ENCODE measurements around the gene ETHE1.
"Not testable (repeated sequence)": the region's sequence is repeated elsewhere in the genome, so short reads cannot be mapped to it uniquely, and the experiment has no call there.

The ETHE1 gene

DNA sequence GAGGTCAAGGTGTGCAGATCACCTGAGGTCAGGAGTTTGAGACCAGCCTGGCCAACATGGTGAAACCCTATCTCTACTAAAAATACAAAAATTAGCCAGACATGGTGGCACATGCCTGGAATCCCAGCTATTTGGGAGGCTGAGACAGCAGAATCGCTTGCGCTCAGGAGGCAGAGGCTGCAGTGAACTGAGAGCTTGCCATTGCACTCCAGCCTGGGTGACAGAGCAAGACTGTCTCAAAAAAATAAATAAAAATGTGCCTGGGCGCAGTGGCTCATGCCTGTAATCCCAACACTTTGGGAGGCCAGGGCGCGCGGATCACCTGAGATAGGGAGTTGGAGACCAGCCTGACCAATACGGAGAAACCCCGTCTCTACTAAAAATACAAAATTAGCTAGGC is 3.3 kb downstream of the ETHE1 start:
- not testable (repeated sequence) for DNase-seq (ENCODE audit: low spot score)

DNA sequence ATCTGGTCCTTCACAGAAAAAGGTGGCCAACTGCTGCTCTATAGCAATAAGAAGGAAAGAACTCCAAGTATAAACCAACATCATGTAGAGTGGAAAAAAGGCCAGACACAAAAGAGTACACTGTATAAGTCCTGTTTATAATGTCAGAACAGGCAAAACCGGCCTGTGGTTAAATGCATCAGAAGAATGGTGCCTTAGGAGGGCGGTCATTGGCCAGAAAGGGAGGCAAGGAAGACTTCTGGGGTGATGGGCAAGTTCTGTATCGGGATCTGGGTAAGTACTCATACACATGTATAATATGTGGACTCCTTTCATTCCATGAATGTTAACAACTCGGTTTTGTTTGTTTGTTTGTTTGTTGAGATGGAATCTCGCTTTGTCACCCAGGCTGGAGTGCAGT is 4.1 kb downstream of the ETHE1 start:
- no peak for DNase-seq (ENCODE audit: low spot score)

DNA sequence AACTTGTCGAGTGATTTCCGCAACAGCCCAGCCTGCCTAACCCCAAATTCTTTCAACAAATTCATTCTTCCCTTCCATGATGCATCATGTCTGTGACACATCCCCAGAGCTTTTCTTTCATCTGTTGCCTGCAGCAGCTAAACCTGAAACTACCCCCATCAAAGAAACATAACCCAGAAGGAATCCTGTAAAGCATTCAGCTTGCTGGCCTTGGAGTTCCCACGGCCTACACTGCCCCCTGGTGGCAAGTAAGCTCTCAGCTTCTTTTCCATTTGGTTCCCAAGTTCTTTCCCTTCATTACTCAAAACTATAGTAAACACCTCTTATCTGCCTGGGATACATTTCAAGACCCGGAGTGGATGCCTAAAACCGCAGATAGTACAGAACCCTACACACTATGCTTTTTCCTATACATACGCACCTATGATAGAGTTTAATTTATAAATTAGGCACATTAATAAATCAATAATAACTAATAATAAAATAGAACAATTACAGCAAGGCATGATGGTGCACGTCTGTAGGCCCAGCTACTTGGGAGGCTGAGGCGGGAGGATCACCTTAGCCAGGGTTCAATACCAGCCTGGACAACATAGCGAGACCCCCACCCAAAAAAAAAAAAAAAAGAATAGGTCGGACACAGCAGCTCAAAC is 7.4 kb downstream of the ETHE1 start:
- DNase-seq (ENCODE audit: low spot score) = peak; percentile 71

DNA sequence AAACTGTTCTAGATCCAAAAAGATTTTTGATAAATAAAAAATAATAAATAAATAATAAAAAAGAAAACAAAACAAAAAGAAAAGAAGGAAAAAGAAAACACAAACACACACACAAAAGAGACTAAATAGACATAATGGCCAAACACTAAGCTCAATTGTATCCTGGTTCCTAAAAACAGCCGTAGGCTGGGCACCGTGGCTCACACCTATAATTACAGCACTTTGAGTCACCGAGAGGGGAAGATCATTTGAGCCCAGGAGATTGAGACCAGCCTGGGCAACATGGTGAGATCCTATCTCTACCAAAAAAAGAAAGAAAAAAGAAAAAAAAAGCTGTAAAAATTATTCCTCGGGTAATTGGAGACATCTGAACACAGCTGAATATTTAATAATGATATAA is 8.9 kb downstream of the ETHE1 start:
- no peak for DNase-seq (ENCODE audit: low spot score)

DNA sequence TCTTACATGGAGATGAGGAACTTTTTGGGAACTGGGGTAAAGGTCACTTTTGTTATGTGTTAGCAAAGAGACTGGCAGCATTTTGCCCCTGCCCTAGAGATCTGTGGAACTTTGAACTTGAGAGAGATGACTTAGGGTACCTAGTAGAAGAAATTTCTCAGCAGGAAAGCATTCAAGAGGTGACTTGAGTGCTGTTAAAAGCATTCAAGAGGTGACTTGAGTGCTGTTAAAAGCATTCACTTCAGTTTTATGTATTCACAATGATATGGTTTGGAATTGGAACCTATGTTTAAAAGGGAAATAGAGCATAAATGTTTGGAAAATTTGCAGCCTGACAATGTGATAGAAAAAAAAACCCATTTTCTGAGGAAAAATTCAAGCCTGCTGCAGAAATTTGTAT is 14.6 kb downstream of the ETHE1 start:
- DNase-seq (ENCODE audit: low spot score) = not testable (repeated sequence)

DNA sequence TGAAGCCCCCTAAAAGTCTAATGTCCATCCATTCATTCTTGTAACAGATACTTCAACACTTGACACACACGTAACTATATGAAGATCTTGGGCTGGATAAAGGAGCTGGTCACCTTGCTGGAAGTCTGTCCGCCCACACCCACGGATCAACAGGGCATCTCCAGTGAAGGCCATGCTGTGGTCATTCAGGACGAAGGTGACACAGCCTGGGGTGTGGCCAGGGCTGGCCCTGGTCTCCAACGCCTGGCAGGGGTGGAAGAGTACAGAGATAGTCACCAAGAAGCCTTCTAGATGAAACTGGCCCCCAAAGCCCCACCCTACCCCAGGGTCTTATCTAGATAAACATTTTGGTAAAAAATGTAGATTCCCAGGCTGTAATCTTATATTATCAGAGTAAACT is 15.7 kb downstream of the ETHE1 start:
- no peak for DNase-seq (ENCODE audit: low spot score)

DNA sequence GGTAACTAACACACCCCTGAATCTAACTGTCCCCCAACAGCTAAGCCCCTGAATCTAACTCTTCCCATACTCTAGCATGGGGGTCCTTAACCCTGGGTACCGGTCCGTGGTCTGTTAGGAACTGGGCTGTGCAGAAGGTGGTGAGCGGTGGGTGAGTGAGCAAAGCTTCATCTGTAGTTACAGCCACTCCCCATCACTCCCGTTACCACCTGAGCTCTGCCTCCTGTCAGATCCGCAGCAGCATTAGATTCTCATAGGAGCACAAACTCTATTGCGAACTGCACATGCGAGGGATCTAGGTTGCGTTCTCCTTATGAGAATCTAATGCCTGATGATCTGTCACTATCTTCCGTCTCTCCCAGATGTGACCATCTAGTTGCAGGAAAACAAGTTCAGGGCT is 16.3 kb downstream of the ETHE1 start:
- no peak for DNase-seq (ENCODE audit: low spot score)

DNA sequence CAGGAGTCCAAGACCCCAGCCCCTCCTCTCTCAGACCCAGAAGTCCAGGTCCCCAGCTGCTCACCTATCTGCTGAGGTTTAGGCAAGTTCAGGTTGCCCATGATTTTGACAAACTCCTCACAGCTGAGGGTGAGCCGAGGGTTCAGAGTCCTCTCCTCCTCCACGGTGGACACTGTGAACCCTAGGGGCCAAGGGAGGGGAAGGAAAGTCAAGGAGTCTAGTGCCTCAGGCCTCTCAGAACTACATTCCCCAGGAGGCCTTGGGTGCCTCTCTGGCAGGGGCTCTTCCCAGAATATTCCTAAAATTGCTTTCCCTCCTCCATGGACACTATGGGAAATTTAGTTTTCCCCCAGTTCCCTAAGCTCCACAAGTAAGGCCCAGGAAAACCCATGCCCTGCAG is 19.1 kb downstream of the ETHE1 start:
- DNase-seq (ENCODE audit: low spot score) = no peak

DNA sequence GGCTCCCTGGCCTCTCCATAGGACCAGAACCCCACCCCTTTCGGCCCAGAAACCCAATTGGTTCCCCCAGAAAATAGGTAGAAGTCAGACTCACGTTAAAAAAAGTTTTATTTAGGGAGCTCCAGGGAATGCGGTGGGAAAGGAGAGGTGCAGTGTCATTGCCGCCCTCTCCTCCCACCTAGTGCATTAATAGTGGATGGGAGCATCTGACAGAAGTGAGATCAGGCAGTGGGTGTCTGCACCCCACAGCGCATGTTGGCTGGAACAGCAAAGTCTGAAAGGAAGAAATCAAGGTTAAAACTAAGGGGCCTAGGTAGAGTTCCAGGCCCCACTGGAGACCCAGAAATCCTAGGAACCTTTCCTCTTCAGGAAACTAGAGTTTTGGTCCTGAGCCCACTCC is 20.4 kb downstream of the ETHE1 start:
- no peak for DNase-seq (ENCODE audit: low spot score)

DNA sequence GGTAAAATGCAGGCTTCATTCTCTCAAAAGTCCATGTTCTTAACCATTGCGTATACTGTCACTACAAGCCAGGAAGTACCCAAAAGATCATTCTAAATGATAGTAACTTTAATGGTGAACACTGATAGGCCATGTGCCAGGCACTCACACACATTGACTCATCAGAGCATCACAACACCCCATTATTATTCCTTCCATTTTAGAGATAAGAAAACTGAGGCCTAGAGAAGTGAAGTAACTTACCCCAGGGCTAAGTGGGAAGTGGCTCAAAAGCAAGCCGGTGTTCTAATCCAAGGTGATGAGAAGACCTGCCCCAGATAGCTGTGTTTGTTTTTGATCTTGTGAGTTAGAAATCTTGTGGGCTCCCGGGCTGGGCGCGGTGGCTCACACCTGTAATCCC is 21.1 kb downstream of the ETHE1 start:
- no peak for DNase-seq (ENCODE audit: low spot score)

DNA sequence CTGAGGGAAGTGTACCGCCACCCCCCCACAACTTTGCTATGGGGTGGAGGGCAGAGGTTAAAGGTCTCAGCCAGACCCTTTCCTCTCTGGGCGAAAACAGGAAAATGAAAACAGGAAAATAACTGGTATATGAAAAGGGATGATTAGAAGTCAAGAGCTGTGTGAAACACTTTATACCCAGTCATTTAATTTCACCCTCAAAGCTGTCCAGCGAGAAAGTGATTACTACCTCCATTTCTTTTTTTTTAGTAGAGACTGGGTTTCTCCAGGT is 21.9 kb downstream of the ETHE1 start:
- no peak for DNase-seq (ENCODE audit: low spot score)

DNA sequence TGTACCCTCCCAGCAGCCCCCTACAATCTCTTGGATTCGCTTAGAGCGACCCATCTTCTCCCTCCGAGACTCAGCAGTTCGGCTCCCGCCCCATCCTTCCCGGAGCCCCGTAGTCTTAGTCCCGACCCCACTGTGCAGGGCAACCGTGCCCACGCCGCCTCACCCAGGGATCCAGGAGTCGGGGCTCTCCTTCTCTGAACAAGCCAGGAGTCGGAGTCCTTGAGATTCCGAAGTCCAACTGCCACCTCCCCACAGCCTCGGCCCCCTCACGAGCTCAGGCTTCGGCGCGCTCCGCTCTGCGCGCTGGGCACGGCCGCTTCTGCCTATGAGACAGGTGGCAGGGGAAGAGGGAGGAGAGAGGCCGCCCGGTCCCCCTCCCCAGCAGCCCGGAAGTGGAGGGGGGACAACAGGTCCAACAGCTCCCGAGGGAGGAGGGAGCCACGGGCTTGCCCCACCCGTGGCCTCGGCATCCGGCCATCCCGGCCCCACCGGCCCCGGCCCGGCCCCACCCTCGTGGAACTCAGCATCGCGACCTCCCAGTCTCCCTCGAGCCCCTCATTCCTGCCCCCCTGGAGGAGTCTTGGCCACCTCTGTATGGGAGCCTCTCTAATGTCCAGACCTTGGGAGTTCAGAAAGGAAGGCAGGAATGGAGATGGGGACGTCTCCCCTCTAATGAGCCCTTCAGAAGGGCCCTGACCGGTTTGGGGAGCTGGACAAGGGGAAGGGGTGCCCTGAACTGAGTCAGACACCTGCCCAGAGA is 22.4 kb downstream of the ETHE1 start, which contains the start of gene PHLDB3:
Gene PHLDB3 (minus strand): TSS at position 321 of the 760 bp plus-strand sequence. CDS start 628 bp downstream, outside the sequence.
- peak; percentile 32 for DNase-seq (ENCODE audit: low spot score)

DNA sequence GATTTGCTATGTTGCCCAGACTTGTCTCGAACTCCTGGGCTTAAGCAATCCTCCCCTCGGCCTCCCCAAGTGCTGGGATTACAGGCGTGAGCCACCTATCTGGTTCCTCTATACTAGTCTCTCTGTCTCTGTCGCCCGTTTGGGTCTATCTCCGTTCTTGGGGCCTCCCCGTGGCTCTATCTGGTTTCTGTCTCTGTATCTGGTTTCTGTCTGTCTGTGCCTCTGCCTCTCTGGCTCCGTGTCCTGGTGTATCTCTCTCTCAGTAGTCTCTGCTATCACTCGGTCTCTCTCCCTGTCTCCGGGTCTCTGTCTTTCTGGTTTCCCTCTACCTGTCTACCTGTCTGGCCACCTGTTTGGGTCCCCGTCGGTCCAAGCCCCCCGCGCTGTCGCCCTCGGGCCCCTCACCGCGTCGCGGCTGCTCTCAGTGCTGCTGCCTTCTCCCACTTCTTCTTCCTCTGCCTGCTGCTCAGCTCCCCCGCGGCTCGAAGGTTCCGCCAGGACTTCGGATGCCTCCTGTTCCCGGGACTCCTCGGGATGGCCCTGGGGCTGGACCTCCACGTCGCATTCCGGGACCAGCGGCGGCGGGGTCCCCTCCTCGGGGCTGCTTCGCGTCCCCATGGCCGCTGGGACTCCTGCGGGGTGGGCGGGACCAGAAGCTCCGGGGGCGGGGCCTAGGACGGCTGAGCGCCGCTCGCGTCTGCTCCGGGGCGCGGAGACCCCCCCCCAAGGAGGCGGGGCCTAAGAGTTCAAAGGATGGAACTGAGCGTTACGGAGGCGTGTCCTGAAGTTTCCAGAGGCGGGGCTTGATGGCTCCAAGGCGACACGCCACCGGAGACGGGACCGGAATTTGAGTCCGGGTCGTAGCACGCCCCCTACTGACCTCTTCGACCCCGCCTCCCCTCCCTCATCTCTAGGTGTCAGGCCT is 23.2 kb downstream of the ETHE1 start:
- peak; percentile 99 for DNase-seq (ENCODE audit: low spot score)

DNA sequence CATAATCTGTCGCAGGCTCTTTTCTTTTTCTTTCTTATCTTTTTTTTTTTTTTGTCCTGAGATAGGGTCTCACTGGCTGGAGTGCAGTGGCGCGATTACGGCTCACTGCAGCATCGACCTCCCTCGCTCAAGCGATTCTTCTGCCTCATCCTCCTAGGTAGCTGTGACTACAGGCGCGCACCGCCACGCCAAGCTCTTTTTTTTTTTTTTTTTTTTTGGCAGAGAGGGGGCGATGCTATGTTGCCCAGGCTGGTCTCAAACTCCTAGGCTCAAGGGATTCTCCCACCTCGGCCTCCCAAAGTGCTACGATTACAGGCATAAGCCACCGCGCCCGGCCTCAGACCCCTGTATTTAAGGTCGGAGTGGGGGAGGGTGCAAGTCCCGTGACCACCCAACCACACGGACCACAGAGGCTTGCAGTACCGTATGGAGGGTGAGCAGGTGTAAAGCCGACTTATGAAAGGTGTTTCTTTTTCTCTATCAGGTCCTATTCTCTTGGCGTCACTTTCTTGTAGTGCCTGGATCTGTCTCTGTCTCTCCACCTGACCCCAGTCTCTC is 24.5 kb downstream of the ETHE1 start:
- no peak for DNase-seq (ENCODE audit: low spot score)

DNA sequence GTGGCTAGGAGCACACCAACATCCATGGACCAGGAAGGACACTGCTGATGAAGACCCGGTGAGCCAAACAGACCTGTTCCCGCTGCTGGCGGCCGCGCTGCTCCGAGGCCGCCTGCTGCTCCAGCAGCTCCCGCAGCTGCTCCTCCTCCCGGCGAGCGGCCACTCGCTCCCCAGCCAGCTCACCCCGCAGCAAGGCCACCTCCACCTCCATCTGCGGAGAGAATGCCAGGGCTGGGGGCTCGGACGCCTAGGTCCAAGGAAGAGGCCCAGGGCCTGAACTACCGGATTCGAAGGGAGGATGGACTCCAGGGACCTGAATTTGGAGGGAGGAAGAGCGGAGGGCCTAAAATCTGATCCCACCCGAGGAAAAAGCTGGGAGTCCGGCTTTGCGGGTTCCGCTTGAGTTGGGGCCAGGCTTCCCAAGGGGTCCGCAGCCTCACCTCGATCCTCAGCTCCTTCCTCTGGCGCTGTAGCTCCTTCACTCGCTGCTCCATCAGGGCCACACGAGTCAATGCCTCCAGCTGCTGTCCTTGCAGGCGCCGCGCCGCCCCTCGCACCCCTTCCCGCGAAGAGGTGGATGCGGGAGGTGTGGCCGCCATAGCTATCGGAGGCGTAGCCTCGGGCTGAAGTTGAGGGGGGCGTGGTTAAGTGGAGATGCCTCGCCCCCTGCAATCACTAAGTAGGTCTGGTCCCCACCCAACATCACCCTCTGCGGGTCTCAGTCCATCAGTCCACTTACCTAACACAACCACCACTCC is 25.2 kb downstream of the ETHE1 start:
- no peak for DNase-seq (ENCODE audit: low spot score)

DNA sequence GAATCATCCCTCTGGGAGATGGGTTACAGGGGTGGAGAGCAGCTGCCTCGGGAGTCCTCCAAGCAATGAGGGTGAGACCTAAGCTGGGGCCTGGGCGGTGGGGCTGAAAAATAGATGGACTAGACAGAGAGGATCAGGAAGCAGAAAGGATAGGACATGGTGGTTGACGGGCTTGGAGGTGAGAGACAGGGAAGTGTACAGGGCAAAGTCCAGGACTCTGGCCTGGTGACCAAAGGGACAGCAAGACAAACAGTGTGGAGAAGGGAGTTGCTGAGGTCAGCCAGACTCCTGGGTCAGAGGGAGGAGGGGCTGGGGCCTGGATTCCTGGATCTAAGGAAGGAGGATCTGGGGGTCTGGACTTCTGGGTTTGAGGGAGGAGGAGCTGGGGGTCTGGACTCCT is 28.0 kb downstream of the ETHE1 start:
- no peak for DNase-seq (ENCODE audit: low spot score)

DNA sequence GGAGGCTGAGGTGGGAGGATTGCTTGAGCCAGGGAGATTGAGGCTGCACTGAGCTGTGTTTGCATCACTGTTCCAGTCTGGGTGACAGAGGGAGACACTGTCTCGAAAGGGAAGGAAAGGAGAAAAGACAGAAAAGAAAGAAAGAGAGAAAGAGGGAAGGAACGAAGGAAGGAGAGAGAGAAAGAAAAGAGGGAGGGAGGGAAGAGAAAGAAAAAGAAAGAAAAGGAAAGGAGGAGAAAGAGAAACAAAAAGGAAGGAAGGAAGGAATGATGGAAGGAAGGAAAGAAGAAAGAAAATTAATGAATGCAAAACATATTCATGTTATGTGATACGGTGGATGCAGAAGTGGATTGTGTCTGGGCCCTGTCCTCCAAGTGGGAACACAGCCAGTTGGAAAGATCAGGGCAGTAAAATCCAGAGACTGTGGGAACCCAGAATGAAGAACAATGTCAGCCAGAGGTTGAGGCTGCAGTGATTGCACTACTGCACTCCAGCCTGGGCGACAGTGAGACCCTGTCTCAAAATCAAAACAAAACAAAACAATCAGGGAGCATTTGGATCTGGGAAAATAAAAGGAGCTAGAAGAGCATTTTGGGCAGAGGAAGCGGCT is 28.7 kb downstream of the ETHE1 start:
- no peak for DNase-seq (ENCODE audit: low spot score)

DNA sequence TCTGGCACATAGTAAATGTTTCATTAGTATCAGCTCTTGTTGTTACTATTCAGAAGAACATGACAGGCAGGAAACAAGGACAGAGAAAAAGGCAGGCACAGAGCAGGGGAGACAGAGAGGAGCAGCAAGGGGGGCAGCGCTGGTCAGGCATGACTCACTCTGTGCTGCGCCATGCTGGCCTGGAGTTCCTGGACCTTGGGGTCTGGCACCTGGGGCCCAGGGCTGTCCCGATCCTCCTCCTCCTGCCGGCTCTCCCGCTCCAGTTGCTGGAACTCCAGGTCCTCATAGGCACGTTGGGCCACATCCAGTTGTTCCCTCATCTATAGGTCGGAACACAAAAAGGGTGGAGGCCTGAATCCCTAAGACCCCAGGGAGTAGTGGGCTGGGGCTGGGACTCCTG is 30.0 kb downstream of the ETHE1 start:
- DNase-seq (ENCODE audit: low spot score) = no peak

DNA sequence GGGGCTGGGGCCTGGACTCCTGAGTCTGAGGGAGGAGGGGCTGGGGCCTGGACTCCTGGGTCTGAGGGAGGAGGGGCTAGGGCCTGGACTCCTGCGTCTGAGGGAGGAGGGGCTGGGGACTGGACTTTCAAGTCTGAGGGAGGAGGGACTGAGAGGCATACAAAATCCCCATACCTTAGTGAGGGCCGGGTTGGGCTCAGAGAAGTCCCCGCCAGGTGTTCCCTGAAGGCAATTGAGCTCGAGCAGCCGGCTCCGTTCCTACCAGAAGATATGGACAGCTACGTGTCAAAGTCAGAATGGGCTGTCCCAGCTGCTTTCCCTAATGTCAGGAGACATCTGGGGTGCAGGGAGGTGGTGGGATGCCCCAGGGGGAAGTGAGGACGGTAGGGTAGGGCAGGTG is 31.9 kb downstream of the ETHE1 start:
- DNase-seq (ENCODE audit: low spot score) = no peak

DNA sequence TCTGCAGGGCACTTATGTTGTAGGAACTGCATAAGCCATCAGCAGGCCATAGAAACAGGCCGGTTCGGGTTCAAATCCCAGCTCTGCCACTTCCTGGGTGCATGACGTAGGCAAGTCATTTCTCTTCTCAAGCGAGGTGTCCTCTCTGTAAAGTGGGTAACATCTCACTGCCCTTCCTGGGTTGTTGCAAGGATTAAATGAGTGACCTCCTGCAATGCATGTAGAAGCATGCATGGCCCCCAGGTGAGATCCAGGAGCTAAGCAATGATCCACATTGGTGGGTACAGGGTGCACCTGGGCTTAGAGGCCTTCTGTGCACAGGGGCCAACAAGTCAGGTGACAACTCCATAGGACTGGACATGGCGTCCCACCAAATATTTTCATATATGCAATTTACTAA is 36.2 kb downstream of the ETHE1 start:
- DNase-seq (ENCODE audit: low spot score) = no peak

DNA sequence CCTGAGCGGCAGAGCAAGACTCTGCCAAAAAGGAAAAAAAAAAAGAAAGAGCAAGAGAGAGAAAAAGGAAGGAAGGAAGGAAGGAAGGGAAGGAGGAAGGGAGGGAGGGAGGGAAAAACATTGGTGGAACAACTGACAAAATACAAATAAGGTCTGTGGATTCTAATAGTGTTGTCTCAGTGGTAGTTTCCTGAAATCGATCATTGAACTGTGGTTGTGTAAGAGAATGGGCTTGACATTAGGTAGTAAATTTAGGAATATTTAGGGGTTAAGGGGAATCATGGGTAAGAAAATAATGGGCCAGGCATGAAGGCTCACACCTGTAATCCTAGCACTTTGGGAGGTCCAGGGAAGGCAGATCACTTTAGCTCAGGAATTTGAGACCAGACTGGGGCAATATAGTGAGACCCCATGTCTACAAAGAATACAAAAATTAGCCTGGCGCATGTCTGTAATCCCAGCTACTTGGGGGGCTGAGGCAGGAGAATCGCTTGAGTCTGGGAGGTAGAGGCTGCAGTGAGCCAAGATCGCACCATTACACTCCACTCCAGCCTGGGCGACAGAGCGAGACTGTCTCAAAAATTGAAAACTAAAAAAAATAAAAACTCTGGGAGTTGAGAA is 36.9 kb downstream of the ETHE1 start:
- DNase-seq (ENCODE audit: low spot score) = no peak

Data from germinal center (tissue), 1 donor.